Tibial nerve (tissue), 4 donors: ENCODE results near the gene SYNE3.

Experiments
- CTCF ChIP-seq, 5 experiments: fragments of 200-600 bp in 3 of 5; fragments of 450-650 bp in 2 of 5; sonication (generic) in 3 of 5; IDR thresholded peaks; one replicate each; pipeline ENCODE4 v1.5.1; 2016 to 2019; ENCODE audit warnings: antibody characterized with exemption in 5 of 5, mild to moderate bottlenecking in 3 of 5, moderate library complexity in 2 of 5
- EP300 ChIP-seq, 2 donors: sonication (generic); formaldehyde crosslinking; IDR thresholded peaks; one replicate each; pipeline ENCODE4 v1.6.1; 2017; ENCODE audit warnings: antibody characterized with exemption in 2 of 2, mild to moderate bottlenecking in 1 of 2
- POLR2A ChIP-seq, 2 donors: fragments of 450-650 bp; IDR thresholded peaks; one replicate each; pipeline ENCODE4 v1.6.1; 2017; ENCODE audit warnings: antibody characterized with exemption in 2 of 2, mild to moderate bottlenecking in 2 of 2, moderate library complexity in 2 of 2

- TF ChIP-seq CTCF (IDR thresholded peaks at IDR 0.05): no peak
- TF ChIP-seq POLR2A (IDR thresholded peaks at IDR 0.05): no peak
- no peak for TF ChIP-seq EP300 (IDR thresholded peaks at IDR 0.05)
Measured at GRCh38 chr14:95536036-95536593, 19.7 kb upstream of the SYNE3 start.
